ENCODE measurements around the gene REM2.

DNA sequence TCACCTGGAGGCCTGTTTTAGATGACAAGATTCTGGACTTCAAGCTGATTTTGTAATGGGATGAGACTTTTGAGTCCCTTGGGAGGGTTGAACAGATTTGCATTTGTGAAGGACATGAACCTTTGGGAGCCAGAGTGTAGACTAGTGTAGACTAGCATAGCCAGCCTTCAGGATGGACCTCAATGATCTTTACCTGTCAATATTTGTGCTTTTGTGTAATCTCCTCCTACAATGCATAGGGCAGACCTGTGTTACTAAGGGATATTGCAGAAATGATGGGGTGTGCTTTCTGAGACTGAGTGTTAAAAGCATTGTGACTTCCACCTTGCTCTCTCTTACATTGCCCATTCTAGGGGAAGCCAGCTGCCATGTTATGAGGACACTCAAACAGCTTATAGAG, 21.4 kb upstream of the REM2 start:
- TF ChIP-seq CTCF (IDR thresholded peaks at IDR 0.05; ENCODE audit: low read length) = no peak
- TF ChIP-seq EZH2phosphoT487 (IDR thresholded peaks at IDR 0.05; ENCODE audit: low read length) = no peak
- TF ChIP-seq EZH2 (optimal IDR thresholded peaks at IDR 0.05; ENCODE audit: low read depth, low read length) = no peak
